WTC11 (cell line): Measurements from ENCODE around the gene ZNF526. TPM values are rescaled to one million over a fixed set of nuclear protein-coding genes. Genes with fewer than 3 reads are reported as not detected.
A peak's percentile ranks its signal among the peaks of the same experiment; 100 is the strongest.

Source experiments
- ATAC-seq: fragments of 200-7000 bp; cut with Tn5 transposase; 2 replicates; pipeline ENCODE4 v1.10.0; 2021; ENCODE audit warnings: mild to moderate bottlenecking, moderate library complexity
- CTCF ChIA-PET: fragments of 300-600 bp; sonication (Branson Sonifier 250); formaldehyde crosslinking; loops from one replicate; lab custom pipeline; 2021; ENCODE audit warnings: antibody characterized with exemption; lab: Charles Lee
- POLR2A ChIA-PET: fragments of 350-600 bp; sonication (Branson Sonifier 250); formaldehyde crosslinking; loops from one replicate; lab custom pipeline; 2021; ENCODE audit warnings: antibody characterized with exemption; lab: Charles Lee
- DNase-seq: peaks from one replicate; pipeline ENCODE4 v3.0.0; 2021; ENCODE audit warnings: low spot score
- H3K27ac Mint-ChIP-seq: 2 replicates; pipeline ENCODE4 v1.8.0; 2021; ENCODE audit warnings: mixed read lengths
- H3K27me3 Mint-ChIP-seq: 2 replicates; pipeline ENCODE4 v1.8.0; 2021; ENCODE audit warnings: low read depth, mild to moderate bottlenecking, moderate library complexity, mixed read lengths
- H3K36me3 Mint-ChIP-seq: 2 replicates; pipeline ENCODE4 v1.8.0; 2021; ENCODE audit warnings: mixed read lengths
- H3K4me1 Mint-ChIP-seq: 2 replicates; pipeline ENCODE4 v1.8.0; 2022; ENCODE audit warnings: mixed read lengths
- H3K4me3 Mint-ChIP-seq: 2 replicates; pipeline ENCODE4 v1.8.0; 2021; ENCODE audit warnings: mild to moderate bottlenecking, moderate library complexity, mixed read lengths
- H3K9me3 Mint-ChIP-seq: 2 replicates; pipeline ENCODE4 v1.8.0; 2021; ENCODE audit warnings: mixed read lengths
- ATF3 ChIP-seq: sonication (generic); formaldehyde crosslinking; conservative IDR thresholded peaks from 2 replicates; pipeline ENCODE4 v1.8.1; 2022; ENCODE audit warnings: mild to moderate bottlenecking, missing genetic modification reagents
- CBFB ChIP-seq: sonication (generic); formaldehyde crosslinking; IDR thresholded peaks from 2 replicates; pipeline ENCODE4 v1.8.1; 2022; ENCODE audit warnings: mild to moderate bottlenecking, low read depth, missing genetic modification reagents
- CREB1 ChIP-seq: sonication (generic); formaldehyde crosslinking; IDR thresholded peaks from 2 replicates; pipeline ENCODE4 v1.8.0; 2023; ENCODE audit warnings: mild to moderate bottlenecking, missing genetic modification reagents
- E2F1 ChIP-seq: sonication (generic); formaldehyde crosslinking; IDR thresholded peaks from 2 replicates; pipeline ENCODE4 v1.8.0; 2022; ENCODE audit warnings: mild to moderate bottlenecking, missing genetic modification reagents
- E2F5 ChIP-seq: sonication (generic); formaldehyde crosslinking; IDR thresholded peaks from 2 replicates; pipeline ENCODE4 v1.8.1; 2022; ENCODE audit warnings: mild to moderate bottlenecking, moderate library complexity, missing genetic modification reagents
- ESRRA ChIP-seq: sonication (generic); formaldehyde crosslinking; IDR thresholded peaks from 2 replicates; pipeline ENCODE4 v1.8.1; 2022; ENCODE audit warnings: mild to moderate bottlenecking, missing genetic modification reagents, borderline replicate concordance
- IRF2 ChIP-seq: sonication (generic); formaldehyde crosslinking; IDR thresholded peaks from 2 replicates; pipeline ENCODE4 v1.8.0; 2022; ENCODE audit warnings: low read depth, missing genetic modification reagents, borderline replicate concordance
- KAT7 ChIP-seq: sonication (generic); formaldehyde crosslinking; IDR thresholded peaks from 2 replicates; pipeline ENCODE4 v1.8.1; 2023; ENCODE audit warnings: missing genetic modification reagents, mild to moderate bottlenecking, borderline replicate concordance
- NFATC4 ChIP-seq: fragments of 250-450 bp; sonication (Bioruptor Pico); IDR thresholded peaks from 2 replicates; pipeline ENCODE4 v1.9.0; 2021; ENCODE audit warnings: mild to moderate bottlenecking
- NFYB ChIP-seq: sonication (generic); formaldehyde crosslinking; conservative IDR thresholded peaks from 2 replicates; pipeline ENCODE4 v1.8.0; 2022; ENCODE audit warnings: low read depth, missing genetic modification reagents
- PREB ChIP-seq: sonication (generic); formaldehyde crosslinking; IDR thresholded peaks from 2 replicates; pipeline ENCODE4 v1.8.1; 2022; ENCODE audit warnings: mild to moderate bottlenecking, missing genetic modification reagents, moderate library complexity, borderline replicate concordance
- RELA ChIP-seq: sonication (generic); formaldehyde crosslinking; IDR thresholded peaks from 2 replicates; pipeline ENCODE4 v1.8.1; 2022; ENCODE audit warnings: missing genetic modification reagents, mild to moderate bottlenecking, borderline replicate concordance
- SP1 ChIP-seq: sonication (generic); formaldehyde crosslinking; conservative IDR thresholded peaks from 2 replicates; pipeline ENCODE4 v1.8.1; 2022; ENCODE audit warnings: missing genetic modification reagents
- TP53 ChIP-seq: sonication (generic); formaldehyde crosslinking; IDR thresholded peaks from 2 replicates; pipeline ENCODE4 v1.8.1; 2023; ENCODE audit warnings: mild to moderate bottlenecking, missing genetic modification reagents
- ZNF219 ChIP-seq: sonication (generic); formaldehyde crosslinking; IDR thresholded peaks from 2 replicates; pipeline ENCODE4 v1.8.0; 2023; ENCODE audit warnings: missing genetic modification reagents, mild to moderate bottlenecking, borderline replicate concordance
- ZNF532 ChIP-seq: fragments of 250-450 bp; sonication (Bioruptor Pico); IDR thresholded peaks from 2 replicates; pipeline ENCODE4 v1.9.0; 2021; ENCODE audit warnings: mild to moderate bottlenecking, borderline replicate concordance
- total RNA-seq: library from RNA; stranded (reverse); gene quantifications from 3 replicates; pipeline ENCODE4 v1.2.3, GENCODE V29; 2021
- TF ChIP-seq, protein P1 (sequence below): fragments of 250-450 bp; sonication (Bioruptor Pico); IDR thresholded peaks from 2 replicates; pipeline ENCODE4 v2.1.2; 2022; ENCODE audit warnings: mild to moderate bottlenecking, moderate library complexity
- TF ChIP-seq, protein P2 (sequence below): sonication (generic); formaldehyde crosslinking; IDR thresholded peaks from 2 replicates; pipeline ENCODE4 v1.8.1; 2023; ENCODE audit warnings: mild to moderate bottlenecking, moderate library complexity, missing genetic modification reagents
- TF ChIP-seq, protein P3 (sequence below): fragments of 200-600 bp; IDR thresholded peaks from 2 replicates; pipeline ENCODE4 v1.8.0; 2022; ENCODE audit warnings: antibody characterized with exemption

Gene ZNF526
- total RNA-seq, 1 experiment from 2014 or later = 18.3 TPM

DNA sequence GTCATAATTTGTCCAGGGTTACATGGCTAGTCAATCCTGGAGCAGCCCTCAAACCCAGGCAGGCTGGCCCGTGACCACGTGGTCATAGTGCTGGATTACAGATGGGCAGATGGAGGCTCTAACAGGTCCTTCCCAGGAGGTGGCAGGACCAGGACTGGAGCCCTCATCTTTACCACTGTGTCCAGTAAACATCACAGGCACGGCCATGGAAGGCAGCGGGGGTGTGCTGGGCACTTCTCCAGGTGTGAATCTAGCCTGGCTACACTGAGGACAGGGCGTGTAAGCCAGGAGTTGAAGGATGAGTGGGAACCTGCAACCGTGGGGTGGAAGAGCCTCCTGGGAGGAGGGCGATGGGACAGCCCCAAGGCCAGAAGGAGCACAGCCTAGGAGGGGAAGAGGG, 55.0 kb downstream of the ZNF526 start:
- peak overlapping the region; percentile 53; the same call in 1 of the 2 replicates for H3K27ac Mint-ChIP-seq
- DNase-seq (no peak), ATAC-seq (no peak)
- no peaks in the 10 kb centered on the region for H3K9me3 Mint-ChIP-seq
- POLR2A ChIA-PET = no interaction called here
- peaks cover 19% of the 10 kb centered on the region for H3K4me1 Mint-ChIP-seq
- no peak overlapping the region for H3K4me3 Mint-ChIP-seq
- no peaks in the 10 kb centered on the region for H3K27me3 Mint-ChIP-seq
- CTCF ChIA-PET = no interaction called here
- 0 out of 2 replicates have a peak, but pooled peaks cover 2% of the 10 kb centered on the region for H3K36me3 Mint-ChIP-seq
- no peak for TF ChIP-seq PREB (CRISPR knock-in tag)
- no peak for TF ChIP-seq CBFB
- TF ChIP-seq SP1 (CRISPR knock-in tag) = no peak
- no peak for TF ChIP-seq IRF2
- TF ChIP-seq ATF3 (CRISPR knock-in tag) = no peak
- no peak for TF ChIP-seq ESRRA (CRISPR knock-in tag)
- no peak for TF ChIP-seq NFATC4 (CRISPR knock-in tag)
- TF ChIP-seq, protein P1, sequence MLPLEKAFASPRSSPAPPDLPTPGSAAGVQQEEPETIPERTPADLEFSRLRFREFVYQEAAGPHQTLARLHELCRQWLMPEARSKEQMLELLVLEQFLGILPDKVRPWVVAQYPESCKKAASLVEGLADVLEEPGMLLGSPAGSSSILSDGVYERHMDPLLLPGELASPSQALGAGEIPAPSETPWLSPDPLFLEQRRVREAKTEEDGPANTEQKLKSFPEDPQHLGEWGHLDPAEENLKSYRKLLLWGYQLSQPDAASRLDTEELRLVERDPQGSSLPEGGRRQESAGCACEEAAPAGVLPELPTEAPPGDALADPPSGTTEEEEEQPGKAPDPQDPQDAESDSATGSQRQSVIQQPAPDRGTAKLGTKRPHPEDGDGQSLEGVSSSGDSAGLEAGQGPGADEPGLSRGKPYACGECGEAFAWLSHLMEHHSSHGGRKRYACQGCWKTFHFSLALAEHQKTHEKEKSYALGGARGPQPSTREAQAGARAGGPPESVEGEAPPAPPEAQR (CRISPR knock-in tag) = no peak
- no peak for TF ChIP-seq E2F5
- no peak for TF ChIP-seq ZNF532 (CRISPR knock-in tag)
- TF ChIP-seq TP53 (CRISPR knock-in tag) = no peak
- TF ChIP-seq, protein P2, sequence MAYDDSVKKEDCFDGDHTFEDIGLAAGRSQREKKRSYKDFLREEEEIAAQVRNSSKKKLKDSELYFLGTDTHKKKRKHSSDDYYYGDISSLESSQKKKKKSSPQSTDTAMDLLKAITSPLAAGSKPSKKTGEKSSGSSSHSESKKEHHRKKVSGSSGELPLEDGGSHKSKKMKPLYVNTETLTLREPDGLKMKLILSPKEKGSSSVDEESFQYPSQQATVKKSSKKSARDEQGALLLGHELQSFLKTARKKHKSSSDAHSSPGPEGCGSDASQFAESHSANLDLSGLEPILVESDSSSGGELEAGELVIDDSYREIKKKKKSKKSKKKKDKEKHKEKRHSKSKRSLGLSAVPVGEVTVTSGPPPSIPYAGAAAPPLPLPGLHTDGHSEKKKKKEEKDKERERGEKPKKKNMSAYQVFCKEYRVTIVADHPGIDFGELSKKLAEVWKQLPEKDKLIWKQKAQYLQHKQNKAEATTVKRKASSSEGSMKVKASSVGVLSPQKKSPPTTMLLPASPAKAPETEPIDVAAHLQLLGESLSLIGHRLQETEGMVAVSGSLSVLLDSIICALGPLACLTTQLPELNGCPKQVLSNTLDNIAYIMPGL (CRISPR knock-in tag) = no peak
- no peak for TF ChIP-seq CREB1 (CRISPR knock-in tag)
- TF ChIP-seq KAT7 = no peak
- TF ChIP-seq RELA (CRISPR knock-in tag) = no peak
- TF ChIP-seq NFYB (CRISPR knock-in tag) = no peak
- TF ChIP-seq, protein P3, sequence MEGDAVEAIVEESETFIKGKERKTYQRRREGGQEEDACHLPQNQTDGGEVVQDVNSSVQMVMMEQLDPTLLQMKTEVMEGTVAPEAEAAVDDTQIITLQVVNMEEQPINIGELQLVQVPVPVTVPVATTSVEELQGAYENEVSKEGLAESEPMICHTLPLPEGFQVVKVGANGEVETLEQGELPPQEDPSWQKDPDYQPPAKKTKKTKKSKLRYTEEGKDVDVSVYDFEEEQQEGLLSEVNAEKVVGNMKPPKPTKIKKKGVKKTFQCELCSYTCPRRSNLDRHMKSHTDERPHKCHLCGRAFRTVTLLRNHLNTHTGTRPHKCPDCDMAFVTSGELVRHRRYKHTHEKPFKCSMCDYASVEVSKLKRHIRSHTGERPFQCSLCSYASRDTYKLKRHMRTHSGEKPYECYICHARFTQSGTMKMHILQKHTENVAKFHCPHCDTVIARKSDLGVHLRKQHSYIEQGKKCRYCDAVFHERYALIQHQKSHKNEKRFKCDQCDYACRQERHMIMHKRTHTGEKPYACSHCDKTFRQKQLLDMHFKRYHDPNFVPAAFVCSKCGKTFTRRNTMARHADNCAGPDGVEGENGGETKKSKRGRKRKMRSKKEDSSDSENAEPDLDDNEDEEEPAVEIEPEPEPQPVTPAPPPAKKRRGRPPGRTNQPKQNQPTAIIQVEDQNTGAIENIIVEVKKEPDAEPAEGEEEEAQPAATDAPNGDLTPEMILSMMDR = no peak
- TF ChIP-seq E2F1 = no peak
- no peak for TF ChIP-seq ZNF219 (CRISPR knock-in tag)
